Activated CD8-positive, alpha-beta memory T cell treated with anti-CD3 and anti-CD28 coated beads, Interleukin-2, amount 50 U/mL, for 24 hours (primary cell): ENCODE data around the gene RASL12.

Source experiments
- DNase-seq: peaks from one replicate; pipeline ENCODE4 v3.0.0-alpha.2; 2020; ENCODE audit errors: extremely low read depth

RASL12 gene

GRCh38 chr15:65092911-65093792 lies 25.4 kb upstream of the RASL12 start:
- DNase-seq, result no peak

- no peak for DNase-seq
Measured at GRCh38 chr15:65091946-65092770, 24.4 kb upstream of the RASL12 start.

GRCh38 chr15:65089206-65089824 lies 21.5 kb upstream of the RASL12 start:
- no peak for DNase-seq

- DNase-seq, result no peak
Measured at GRCh38 chr15:65088643-65089021, 20.8 kb upstream of the RASL12 start.

- no peak for DNase-seq
Measured at GRCh38 chr15:65087873-65088642, 20.3 kb upstream of the RASL12 start.

GRCh38 chr15:65087411-65087810 lies 19.6 kb upstream of the RASL12 start:
- no peak for DNase-seq

GRCh38 chr15:65086680-65087111 lies 18.9 kb upstream of the RASL12 start:
- DNase-seq, result no peak

GRCh38 chr15:65085990-65086679 lies 18.3 kb upstream of the RASL12 start:
- no peak for DNase-seq

GRCh38 chr15:65085207-65085753 lies 17.5 kb upstream of the RASL12 start:
- no peak for DNase-seq

GRCh38 chr15:65084500-65085206 lies 16.9 kb upstream of the RASL12 start:
- no peak for DNase-seq

- no peak for DNase-seq
Measured at GRCh38 chr15:65083262-65083701, 15.5 kb upstream of the RASL12 start.

- DNase-seq, result no peak
Measured at GRCh38 chr15:65082303-65082953, 14.6 kb upstream of the RASL12 start.

GRCh38 chr15:65081758-65082157 lies 14.0 kb upstream of the RASL12 start:
- DNase-seq, result no peak

GRCh38 chr15:65081270-65081669 lies 13.5 kb upstream of the RASL12 start:
- no peak for DNase-seq

- DNase-seq, result no peak
Measured at GRCh38 chr15:65079580-65079979, 11.8 kb upstream of the RASL12 start.

- DNase-seq, result peak; percentile 5
Measured at GRCh38 chr15:65077981-65078352, 10.2 kb upstream of the RASL12 start.

- no peak for DNase-seq
Measured at GRCh38 chr15:65077291-65077980, 9.6 kb upstream of the RASL12 start.

- no peak for DNase-seq
Measured at GRCh38 chr15:65076486-65077290, 8.9 kb upstream of the RASL12 start, which contains the start of gene KBTBD13. Gene KBTBD13 (plus strand): TSS chr15:65076746. CDS start chr15:65076816, 70 bp downstream.
